ENCODE measurements around the gene DENND2C. TPM values are rescaled to one million over a fixed set of nuclear protein-coding genes. Genes with fewer than 3 reads are reported as not detected.

DENND2C gene
- total and polyA plus RNA-seq, 8 donors: 3.2 to 5.4 (median 4.9) TPM

DNA sequence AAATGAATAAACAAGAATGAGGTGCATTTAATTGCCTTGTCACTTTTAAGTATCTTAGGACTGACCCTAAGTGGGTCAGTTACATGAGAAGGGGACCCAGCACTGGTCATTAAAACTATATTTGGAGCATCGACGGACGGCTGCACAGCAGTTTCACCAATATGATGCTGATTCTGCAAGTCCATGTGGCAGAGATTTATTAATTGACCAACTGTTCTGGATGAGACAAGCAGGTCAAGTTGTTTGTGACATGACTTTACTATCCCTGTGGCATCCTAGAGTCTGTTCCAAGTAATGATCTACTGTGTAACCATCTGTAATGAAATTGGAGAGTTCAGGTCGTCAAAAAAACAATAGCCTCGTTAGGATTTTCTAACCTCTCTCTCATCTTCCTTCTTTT lies 16.0 kb upstream of the DENND2C start:
- H3K27ac ChIP-seq: no peak overlapping the region

DNA sequence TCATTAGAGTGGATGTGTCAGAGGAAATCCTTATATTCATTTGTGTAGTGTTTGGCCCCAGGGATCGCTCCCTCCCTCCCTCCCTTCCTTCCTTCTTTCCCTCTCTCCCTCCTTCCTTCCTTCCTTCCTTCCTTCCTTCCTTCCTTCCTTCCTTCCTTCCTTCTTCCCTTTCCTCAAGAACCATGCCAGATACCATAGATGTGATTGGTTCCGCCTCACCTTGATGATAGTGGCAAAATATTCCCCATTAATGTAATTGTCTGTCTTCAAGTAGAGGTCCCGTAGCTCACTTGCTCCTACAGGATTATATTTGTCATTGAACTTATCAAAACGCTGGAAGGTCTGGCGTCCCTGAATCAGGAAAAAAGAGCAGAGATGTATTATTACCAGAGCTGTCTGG lies 7.8 kb upstream of the DENND2C start:
- peaks cover 0 to 16% of the 10 kb centered on the region in 2 donors for H3K27me3 ChIP-seq
- TF ChIP-seq, protein P1, sequence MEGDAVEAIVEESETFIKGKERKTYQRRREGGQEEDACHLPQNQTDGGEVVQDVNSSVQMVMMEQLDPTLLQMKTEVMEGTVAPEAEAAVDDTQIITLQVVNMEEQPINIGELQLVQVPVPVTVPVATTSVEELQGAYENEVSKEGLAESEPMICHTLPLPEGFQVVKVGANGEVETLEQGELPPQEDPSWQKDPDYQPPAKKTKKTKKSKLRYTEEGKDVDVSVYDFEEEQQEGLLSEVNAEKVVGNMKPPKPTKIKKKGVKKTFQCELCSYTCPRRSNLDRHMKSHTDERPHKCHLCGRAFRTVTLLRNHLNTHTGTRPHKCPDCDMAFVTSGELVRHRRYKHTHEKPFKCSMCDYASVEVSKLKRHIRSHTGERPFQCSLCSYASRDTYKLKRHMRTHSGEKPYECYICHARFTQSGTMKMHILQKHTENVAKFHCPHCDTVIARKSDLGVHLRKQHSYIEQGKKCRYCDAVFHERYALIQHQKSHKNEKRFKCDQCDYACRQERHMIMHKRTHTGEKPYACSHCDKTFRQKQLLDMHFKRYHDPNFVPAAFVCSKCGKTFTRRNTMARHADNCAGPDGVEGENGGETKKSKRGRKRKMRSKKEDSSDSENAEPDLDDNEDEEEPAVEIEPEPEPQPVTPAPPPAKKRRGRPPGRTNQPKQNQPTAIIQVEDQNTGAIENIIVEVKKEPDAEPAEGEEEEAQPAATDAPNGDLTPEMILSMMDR (IDR thresholded peaks at IDR 0.05): no peak
- no peaks in the 10 kb centered on the region for H3K4me1 ChIP-seq
- no peaks in the 10 kb centered on the region for H3K9me3 ChIP-seq
- H3K36me3 ChIP-seq: no peaks in the 10 kb centered on the region
- no peak overlapping the region for H3K27ac ChIP-seq
- no peak overlapping the region for H3K4me3 ChIP-seq
- DNase-seq (no peak), ATAC-seq (no peak)
- intact Hi-C loops (cut with DNase I): no loop called here

More for the DNA sequence above, 16.0 kb upstream of the DENND2C start:
- no peaks in the 10 kb centered on the region for H3K9me3 ChIP-seq
- TF ChIP-seq, protein P1 (IDR thresholded peaks at IDR 0.05): no peak
- ATAC-seq: no peak
- no peaks in the 10 kb centered on the region for H3K4me1 ChIP-seq
- intact Hi-C loops (cut with DNase I): no loop called here
- DNase-seq: no peak
- no peak overlapping the region for H3K4me3 ChIP-seq
- no peaks in the 10 kb centered on the region for H3K36me3 ChIP-seq
- H3K27me3 ChIP-seq: peaks cover 0 to 35% of the 10 kb centered on the region in 2 donors

DNA sequence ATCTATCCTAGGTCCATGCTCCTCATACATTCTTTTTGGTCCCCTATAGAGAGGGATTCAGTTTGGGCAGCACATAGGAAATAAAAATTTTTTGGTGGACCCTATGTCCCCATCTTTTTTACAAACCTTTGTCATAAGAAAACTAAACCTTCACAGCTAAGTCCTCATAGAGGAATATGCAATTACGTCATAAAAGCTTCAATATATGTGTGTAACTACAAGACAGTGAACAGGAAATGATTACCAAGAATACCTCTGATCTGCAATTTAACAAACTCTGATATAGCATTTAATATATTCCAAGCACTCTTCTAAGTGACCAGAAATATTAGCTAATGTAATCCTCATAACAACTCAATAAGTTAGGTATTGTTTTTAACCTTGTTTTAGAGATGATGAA lies 6.3 kb upstream of the DENND2C start:
- peaks cover 0 to under 1% of the 10 kb centered on the region in 2 donors for H3K4me1 ChIP-seq
- peaks cover 0 to 14% of the 10 kb centered on the region in 2 donors for H3K27me3 ChIP-seq
- no peaks in the 10 kb centered on the region for H3K9me3 ChIP-seq
- H3K4me3 ChIP-seq: no peak overlapping the region
- intact Hi-C loops (cut with DNase I): no loop called here
- ATAC-seq (no peak), DNase-seq (no peak)
- TF ChIP-seq, protein P1 (IDR thresholded peaks at IDR 0.05): no peak
- H3K27ac ChIP-seq: no peak overlapping the region
- H3K36me3 ChIP-seq: no peaks in the 10 kb centered on the region

DNA sequence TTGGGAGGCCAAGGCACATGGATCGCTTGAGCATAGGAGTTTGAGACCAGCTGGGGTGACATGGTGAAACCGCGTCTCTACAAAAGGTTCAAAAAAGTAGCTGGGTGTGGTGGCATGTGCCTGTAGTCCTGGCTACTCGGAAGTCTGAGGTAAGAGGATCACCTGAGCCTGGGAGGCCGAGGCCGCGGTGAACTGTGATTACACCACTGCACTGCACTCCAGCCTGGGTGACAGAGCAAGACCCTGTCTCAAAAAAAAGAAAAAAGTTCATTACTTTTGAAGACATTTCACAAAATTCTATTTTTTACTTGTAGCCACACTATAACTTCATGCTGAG lies 2.1 kb upstream of the DENND2C start:
- Histone ChIP-seq H3K27me3 (peaks cover 0 to 25% of the 10 kb centered on the region in 2 donors), H3K27ac (no peak overlapping the region), H3K4me3 (no peak overlapping the region), H3K4me1 (peaks cover 0 to 12% of the 10 kb centered on the region in 2 donors), H3K9me3 (no peaks in the 10 kb centered on the region), H3K36me3 (no peaks in the 10 kb centered on the region)
- TF ChIP-seq, protein P1 (IDR thresholded peaks at IDR 0.05): no peak
- intact Hi-C loops (cut with DNase I): no loop called here
- no peak for ATAC-seq
- no peak for DNase-seq

DNA sequence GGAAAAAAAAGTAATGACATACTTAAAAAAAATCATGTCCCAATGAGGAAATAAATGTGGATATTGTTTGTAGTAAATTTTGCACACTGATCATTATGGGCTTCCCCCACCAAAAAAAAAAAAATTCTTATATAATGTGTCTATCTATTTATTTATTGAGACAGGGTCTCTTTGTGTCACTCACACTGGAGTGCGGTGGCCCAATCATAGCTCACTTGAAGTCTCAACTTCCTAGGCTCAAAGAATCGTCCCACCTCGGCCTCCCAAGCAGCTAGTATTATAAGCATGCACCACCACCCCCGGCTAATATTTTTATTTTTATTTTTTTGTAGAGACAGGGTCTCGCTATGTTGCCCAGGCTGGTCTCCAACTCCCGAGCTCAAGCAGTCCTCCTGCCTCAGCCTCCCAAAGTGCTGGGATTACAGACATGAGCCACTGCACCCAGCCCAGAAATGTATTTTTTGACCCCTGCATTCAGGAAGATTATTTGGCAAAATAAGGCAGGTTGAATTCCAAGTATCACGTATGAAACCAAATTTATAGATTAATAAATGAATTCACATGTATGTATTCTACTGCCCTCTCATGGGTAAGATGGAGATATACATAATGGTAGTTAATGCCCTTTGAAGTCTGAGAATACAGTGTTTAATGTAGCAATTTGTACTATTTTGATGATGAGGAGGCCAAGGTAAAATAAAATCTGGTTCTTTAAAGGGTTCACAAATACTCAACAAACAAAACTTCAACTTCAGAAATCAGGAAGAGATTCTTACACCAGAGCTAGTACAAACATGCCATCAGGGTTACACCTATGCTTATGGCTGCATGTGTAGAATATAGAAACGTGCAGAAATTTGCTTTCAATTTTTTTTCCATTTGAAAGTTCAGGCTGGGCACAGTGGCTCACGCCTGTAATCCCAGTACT lies 1.4 kb upstream of the DENND2C start:
- peak overlapping the region in 1 of 2 donors; percentile 60 for H3K4me3 ChIP-seq
- peaks cover 0 to 25% of the 10 kb centered on the region in 2 donors for H3K27me3 ChIP-seq
- H3K27ac ChIP-seq: peak overlapping the region in 1 of 2 donors; percentile 80
- intact Hi-C loops (cut with DNase I): no loop called here
- no peaks in the 10 kb centered on the region for H3K9me3 ChIP-seq
- peaks cover 0 to 12% of the 10 kb centered on the region in 2 donors for H3K4me1 ChIP-seq
- H3K36me3 ChIP-seq: no peaks in the 10 kb centered on the region
- ATAC-seq (no peak), DNase-seq (no peak)
- TF ChIP-seq, protein P1 (IDR thresholded peaks at IDR 0.05): peak in 1 of 2 donors; percentile 20

Data from left lung (tissue), 10 donors.